ENCODE data around the gene EGR2.

- TF ChIP-seq GATA2 (IDR thresholded peaks at IDR 0.05; ENCODE audit: low read depth, low read length), result no peak
- no peak for TF ChIP-seq GATA3 (IDR thresholded peaks at IDR 0.05; ENCODE audit: low read depth, low read length)
Measured at GRCh38 chr10:62814756-62815380, 1.3 kb downstream of the EGR2 start.
